Stimulated activated CD4-positive, alpha-beta T cell treated with anti-CD3 and anti-CD28 coated beads, TNF-alpha, amount 100 ng/mL, for 1 hour (primary cell): ENCODE data around the gene SLC23A1.
A peak's percentile ranks its signal among the peaks of the same experiment; 100 is the strongest.
"Not testable (repeated sequence)": the region's sequence is repeated elsewhere in the genome, so short reads cannot be mapped to it uniquely, and the experiment has no call there.

Experiments used
- DNase-seq, 3 donors: peaks; one replicate each; pipeline ENCODE4 v3.0.0-alpha.2; 2020; ENCODE audit warnings: low read depth in 3 of 3, low spot score in 1 of 3

The SLC23A1 gene

DNA sequence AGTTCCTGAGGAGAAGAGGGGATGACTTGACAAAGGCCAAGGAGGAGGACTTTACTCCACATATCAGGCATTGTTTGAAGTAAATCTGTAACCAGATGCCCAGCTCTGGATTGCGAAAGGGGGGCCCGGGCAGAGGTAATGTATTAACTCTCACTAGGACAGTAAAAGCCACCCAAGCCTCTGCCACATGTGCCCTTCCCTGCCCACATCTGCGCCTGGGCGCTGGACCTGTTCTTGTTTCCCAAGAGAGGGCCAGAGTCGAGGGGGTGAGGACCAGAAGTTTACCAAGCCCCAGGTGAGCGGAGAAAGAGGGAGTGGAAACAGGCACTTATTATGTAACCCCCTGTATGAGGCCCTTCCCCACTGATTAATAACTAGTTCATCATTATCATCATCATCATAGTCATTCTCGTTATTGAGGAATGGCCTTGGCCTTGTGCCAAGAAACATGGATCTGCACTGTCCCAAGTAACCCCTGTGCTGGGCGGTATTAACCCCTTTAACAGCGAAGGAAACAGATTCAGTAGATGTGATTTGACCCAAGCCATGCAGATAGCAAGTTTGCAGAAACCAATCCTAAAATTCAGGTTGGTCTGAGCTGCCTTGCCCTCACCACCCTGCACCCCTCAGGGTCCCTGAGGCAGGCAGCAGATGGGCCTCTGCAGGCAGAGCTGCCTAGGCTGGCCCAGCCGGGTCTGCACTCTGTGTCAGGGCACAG, at the start of gene SLC23A1:
TSS of gene SLC23A1 (minus strand) at position 23 of the 718 bp plus-strand sequence. CDS start 44 bp downstream, outside the sequence.
- DNase-seq: no peak

DNA sequence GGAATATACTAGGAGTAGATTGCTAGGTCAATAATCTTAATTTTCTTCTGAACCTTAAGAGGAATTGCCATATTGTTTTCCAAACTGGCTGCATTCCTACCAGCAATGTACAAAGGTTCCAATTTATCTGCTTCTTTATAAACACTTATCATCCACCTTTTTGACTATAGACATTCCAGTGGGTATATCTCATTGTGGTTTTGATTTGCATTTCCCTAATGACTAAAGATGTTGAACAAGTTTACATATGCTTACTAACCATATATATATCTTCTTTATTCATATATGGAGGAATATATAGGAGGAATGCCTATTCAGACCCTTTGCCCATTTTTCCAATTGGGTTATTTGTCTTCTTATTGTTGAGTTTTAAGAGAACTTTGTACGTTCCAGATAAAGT, 48.6 kb upstream of the SLC23A1 start:
- DNase-seq: no peak

DNA sequence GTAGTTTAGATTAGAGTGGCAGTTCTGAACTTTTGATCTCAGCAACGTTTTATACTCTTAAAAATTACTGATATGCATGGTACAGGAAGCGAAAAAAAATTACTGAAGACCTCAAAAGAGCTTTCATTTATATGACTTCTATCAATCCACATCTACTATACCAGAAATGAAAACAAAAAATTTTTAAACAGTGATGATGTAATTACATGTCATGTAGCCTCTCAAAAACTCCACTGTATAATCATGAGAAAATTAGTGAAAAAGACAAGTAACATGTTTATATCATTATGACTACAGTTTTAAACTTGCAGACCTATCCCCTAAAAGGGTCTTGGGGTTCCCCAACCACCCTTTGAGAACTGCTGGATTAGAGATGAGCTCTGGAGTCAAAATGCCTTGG, 46.9 kb upstream of the SLC23A1 start:
- no peak for DNase-seq

GRCh38 chr5:139426203-139426885, 43.2 kb upstream of the SLC23A1 start:
- no peak for DNase-seq

GRCh38 chr5:139425497-139425896, 42.4 kb upstream of the SLC23A1 start:
- no peak for DNase-seq

DNA sequence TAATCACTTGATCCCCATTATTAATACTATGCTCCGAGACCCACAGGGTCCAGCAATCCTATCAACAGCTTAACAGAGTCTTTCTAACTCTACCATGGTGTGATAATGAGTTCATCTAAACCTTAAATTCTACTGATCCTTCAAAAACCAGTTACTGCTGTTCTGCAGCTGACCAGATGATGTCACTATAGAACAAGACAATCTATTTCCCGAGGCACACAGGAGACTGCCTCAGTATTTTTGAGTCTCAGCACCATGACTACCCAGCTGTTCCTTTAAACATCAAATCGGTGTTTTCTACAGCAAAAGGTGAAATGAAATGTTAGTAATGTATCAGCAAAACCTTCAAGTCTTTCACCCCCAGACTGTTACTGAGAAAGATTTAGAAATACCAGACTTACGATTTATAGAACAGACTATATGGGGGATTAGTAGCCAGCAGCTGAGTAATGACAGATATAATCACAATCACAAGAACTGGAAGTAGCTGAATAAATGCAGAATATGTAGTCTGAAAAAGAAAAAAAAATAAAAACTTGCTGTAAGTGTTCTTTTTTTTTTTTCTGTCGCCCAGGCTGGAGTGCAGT, 39.3 kb upstream of the SLC23A1 start:
- DNase-seq: peak in 2 of 3 donors; percentile 20 to 21

- no peak for DNase-seq
These were observed 36.4 kb upstream of the SLC23A1 start for GRCh38 chr5:139419226-139420192.

GRCh38 chr5:139418793-139419192, 35.7 kb upstream of the SLC23A1 start:
- no peak for DNase-seq

- DNase-seq: no peak
These were observed 34.1 kb upstream of the SLC23A1 start for GRCh38 chr5:139417214-139417613.

DNA sequence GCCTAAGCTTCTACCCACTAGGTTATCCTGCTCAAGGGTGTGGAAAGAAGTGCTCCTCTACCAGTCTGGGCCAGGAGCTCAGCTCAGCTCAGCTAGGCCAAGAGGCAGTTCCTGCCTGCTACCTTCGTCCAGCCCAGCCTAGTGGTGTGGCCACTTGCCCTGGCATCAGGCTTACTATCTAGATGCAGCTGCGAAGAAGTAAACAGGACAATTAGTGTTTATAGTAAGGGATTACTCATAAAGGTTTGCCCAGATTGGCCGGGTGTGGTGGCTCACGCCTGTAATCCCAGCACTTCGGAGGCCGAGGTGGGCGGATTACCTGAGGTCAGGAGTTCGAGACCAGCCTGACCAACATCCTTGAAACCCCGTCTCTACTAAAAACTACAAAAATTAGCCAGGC, 33.6 kb upstream of the SLC23A1 start:
- DNase-seq: no peak

DNA sequence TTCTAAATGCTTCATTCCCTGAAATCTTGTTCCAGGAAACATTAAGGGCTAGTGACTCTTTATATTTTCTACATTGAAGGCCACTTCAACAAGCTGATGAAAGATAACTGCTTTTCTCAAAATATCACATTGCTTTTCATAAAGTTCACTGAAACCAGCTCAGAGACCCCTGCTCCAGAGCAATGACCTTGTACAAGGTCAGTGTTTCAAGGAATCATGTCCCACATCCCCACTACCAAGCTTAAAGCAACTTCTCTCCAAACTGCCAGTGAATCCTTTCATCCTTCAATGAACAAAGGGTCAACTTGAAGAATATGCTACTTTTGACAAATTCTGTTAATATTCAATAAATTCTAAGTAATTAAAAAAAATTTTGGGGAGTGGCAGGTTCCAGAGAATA, 32.8 kb upstream of the SLC23A1 start:
- no peak for DNase-seq

DNA sequence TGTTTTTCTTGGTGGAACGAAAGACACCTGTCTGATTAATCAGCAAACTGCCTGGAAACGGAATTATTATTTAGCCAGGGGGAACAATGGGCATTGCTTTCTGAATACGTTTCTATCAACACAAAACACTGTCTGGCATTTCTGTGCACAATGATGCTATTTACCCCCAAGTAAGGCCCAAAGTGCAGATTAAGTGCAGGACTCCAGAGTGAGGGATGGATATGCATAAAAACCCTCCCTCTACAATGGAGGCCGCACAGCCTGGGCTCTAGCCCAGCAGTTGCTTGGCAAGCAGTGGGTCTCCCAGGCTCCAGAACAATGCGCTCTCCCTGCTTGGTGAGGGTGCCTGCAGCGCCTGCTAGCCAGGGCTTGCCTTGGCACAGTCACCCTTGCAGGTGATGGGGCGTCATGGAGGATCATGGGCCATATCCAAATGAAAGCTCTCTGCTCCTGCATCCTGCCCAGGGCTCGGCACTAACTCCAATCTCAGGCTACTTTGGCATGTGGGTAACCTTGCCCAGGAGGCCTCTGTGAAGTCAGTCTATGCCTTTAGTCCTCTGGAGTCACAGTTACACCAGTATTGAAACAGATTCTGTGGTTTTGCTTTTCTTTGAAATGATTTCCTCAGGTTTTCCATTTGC, 32.2 kb upstream of the SLC23A1 start:
- DNase-seq: no peak

DNA sequence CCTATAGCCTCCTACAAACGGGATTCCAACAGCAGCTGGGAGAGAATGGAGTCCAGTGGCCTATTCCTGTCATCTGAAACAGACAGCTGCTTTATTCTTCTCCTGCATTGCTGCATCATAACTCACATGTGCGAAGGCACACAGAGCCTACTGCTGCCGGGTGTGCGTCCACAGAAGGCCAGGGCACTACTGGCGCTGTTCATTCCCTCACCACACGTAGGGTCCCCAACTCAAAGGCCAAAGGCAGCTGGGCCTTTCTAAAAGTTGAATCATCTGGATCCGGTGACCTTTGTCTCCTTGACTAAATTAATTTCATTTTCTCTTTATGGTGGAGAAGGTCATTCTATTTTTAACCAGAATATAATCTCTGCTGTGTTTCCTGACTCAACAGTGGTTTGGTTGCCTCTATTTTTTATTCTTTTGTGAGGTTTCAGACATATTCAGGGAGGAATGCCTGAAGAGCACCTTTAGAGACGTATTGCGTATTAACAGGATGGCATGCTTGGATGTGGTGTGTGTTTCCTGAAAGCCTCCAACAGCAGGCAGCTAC, 31.6 kb upstream of the SLC23A1 start:
- DNase-seq: no peak

DNA sequence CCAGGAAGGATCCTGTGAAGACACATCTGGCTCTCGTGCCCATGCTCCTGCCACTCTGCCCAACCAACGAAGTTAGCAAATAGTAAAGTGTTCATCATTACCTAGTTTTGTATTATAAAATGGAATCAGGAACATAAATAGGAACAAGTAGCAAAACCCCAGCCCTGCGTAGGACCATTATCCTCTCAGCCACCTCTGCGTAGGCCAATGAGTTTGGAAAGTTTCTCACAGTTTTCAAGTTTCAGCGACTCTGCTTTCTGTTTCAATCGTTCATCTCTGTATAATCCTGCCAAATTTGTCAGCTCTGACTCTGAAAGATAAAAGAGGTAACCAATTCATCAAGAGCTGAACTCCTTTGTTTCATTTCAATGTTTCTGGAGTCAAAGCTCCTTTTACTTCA, 30.9 kb upstream of the SLC23A1 start:
- DNase-seq: no peak

- DNase-seq: no peak
These were observed 30.1 kb upstream of the SLC23A1 start for GRCh38 chr5:139413153-139413552.

- DNase-seq: no peak
These were observed 28.1 kb upstream of the SLC23A1 start for GRCh38 chr5:139410993-139411828.

GRCh38 chr5:139410121-139410992, 27.3 kb upstream of the SLC23A1 start:
- no peak for DNase-seq

GRCh38 chr5:139409116-139409515, 26.0 kb upstream of the SLC23A1 start:
- DNase-seq: not testable (repeated sequence)

GRCh38 chr5:139408191-139408590, 25.1 kb upstream of the SLC23A1 start:
- no peak for DNase-seq
